K562 (cell line): ENCODE measurements around the gene TAS2R13.

Experiments
- CTCF ChIP-seq, 3 experiments: IDR thresholded peaks in 2 of 3; conservative IDR thresholded peaks in 1 of 3; 2 replicates each; pipeline ENCODE4 v1.5.1; 2011 to 2012; ENCODE audit warnings: low read length in 3 of 3, mild to moderate bottlenecking in 3 of 3, control low read depth in 2 of 3, improper control_type of control experiment in 1 of 3, inconsistent platforms in 1 of 3, low read depth in 1 of 3, mixed read lengths in 1 of 3, moderate library complexity in 1 of 3; ENCODE audit not compliant: insufficient read depth in 2 of 3
- ETS1 ChIP-seq: conservative IDR thresholded peaks from 2 replicates; pipeline ENCODE4 v1.6.1; 2011; ENCODE audit warnings: low read depth, mild to moderate bottlenecking, low read length; ENCODE audit not compliant: control insufficient read depth
- IRF1 ChIP-seq: sonication (generic); formaldehyde crosslinking; IDR thresholded peaks from 2 replicates; pipeline ENCODE4 v1.8.0; 2022; ENCODE audit warnings: missing genetic modification reagents, mild to moderate bottlenecking, borderline replicate concordance
- NFATC3 ChIP-seq: fragments of 450-650 bp; IDR thresholded peaks from 2 replicates; pipeline ENCODE4 v1.6.1; 2017; ENCODE audit warnings: mild to moderate bottlenecking
- NR2C2 ChIP-seq, 2 experiments: fragments of 200-800 bp in 1 of 2; sonication (Bioruptor generic) in 1 of 2; sonication (generic) in 1 of 2; formaldehyde crosslinking in 1 of 2; IDR thresholded peaks; 2 replicates each; pipeline versions ENCODE4 v1.6.1 to v1.8.0; 2016 to 2022; ENCODE audit warnings: mild to moderate bottlenecking in 1 of 2, missing compliant biosample characterization in 1 of 2, missing genetic modification characterization in 1 of 2, missing genetic modification reagents in 1 of 2
- POLR2A ChIP-seq: fragments of 450-650 bp; conservative IDR thresholded peaks from 2 replicates; pipeline ENCODE4 v1.6.1; 2016
- REST ChIP-seq, 2 experiments: fragments of 450-650 bp; formaldehyde crosslinking in 1 of 2; IDR thresholded peaks; 2 replicates each; pipeline versions ENCODE4 v1.4.0 to v1.6.1; 2014 to 2020; ENCODE audit warnings: mild to moderate bottlenecking in 2 of 2, borderline replicate concordance in 1 of 2, low read depth in 1 of 2
- SMC3 ChIP-seq: conservative IDR thresholded peaks from 2 replicates; pipeline ENCODE4 v1.6.1; 2011; ENCODE audit warnings: low read depth, low read length, improper control_type of control experiment; ENCODE audit not compliant: insufficient read depth
- ZBTB40 ChIP-seq, 2 experiments: fragments of 450-650 bp in 1 of 2; sonication (generic) in 1 of 2; formaldehyde crosslinking in 1 of 2; IDR thresholded peaks; 2 replicates each; pipeline versions ENCODE4 v1.7.1 to v1.9.0; 2016 to 2022; ENCODE audit warnings: inconsistent platforms in 1 of 2, mild to moderate bottlenecking in 1 of 2, missing genetic modification reagents in 1 of 2
- ZNF717 ChIP-seq: fragments of 250-450 bp; sonication (Bioruptor Pico); IDR thresholded peaks from 2 replicates; pipeline ENCODE4 v1.5.0; 2021

- TF ChIP-seq NR2C2 (CRISPR knock-in tag; IDR thresholded peaks at IDR 0.05) (no peak), NR2C2 (tag; IDR thresholded peaks at IDR 0.05) (no peak), SMC3 (no peak), ZBTB40 (IDR thresholded peaks at IDR 0.05) (no peak), ZBTB40 (CRISPR knock-in tag; IDR thresholded peaks at IDR 0.05) (no peak), CTCF (IDR thresholded peaks at IDR 0.05 in 2 of 3, conservative IDR thresholded peaks at IDR 0.05 in 1 of 3; ENCODE audit: insufficient read depth in 2 of 3, low read depth in 1 of 3, low read length in 3 of 3) (no peak), REST (IDR thresholded peaks at IDR 0.05; ENCODE audit: borderline replicate concordance) (no peak), REST (CRISPR knock-in tag; IDR thresholded peaks at IDR 0.05; ENCODE audit: low read depth) (no peak), NFATC3 (no peak), IRF1 (CRISPR knock-in tag) (no peak), POLR2A (no peak), ETS1 (no peak), ZNF717 (no peak)
Measured at GRCh38 chr12:10926269-10926668, 16.9 kb upstream of the TAS2R13 start.
